ENCODE data around the gene CRYL1.

DNA sequence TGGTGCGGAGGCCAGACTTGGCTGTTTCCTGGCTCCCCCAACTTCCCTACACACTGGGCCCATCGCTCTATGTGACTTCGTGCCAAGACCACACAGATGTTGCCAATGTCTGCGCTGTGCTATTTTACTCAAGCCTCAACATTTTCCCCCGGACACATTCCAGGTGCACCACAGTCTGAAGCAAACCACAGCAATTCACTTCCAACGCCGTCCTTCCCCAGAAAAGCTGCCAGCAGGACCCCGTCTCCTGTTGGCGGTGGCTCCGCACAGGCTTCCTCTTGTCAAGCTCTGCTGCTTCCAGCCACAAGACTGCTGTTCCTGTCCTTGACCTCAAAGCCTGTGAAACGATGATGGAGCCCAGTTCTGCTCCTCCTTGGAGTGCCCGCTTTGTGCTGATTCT lies 100.7 kb downstream of the CRYL1 start:
- TF ChIP-seq, protein P1, sequence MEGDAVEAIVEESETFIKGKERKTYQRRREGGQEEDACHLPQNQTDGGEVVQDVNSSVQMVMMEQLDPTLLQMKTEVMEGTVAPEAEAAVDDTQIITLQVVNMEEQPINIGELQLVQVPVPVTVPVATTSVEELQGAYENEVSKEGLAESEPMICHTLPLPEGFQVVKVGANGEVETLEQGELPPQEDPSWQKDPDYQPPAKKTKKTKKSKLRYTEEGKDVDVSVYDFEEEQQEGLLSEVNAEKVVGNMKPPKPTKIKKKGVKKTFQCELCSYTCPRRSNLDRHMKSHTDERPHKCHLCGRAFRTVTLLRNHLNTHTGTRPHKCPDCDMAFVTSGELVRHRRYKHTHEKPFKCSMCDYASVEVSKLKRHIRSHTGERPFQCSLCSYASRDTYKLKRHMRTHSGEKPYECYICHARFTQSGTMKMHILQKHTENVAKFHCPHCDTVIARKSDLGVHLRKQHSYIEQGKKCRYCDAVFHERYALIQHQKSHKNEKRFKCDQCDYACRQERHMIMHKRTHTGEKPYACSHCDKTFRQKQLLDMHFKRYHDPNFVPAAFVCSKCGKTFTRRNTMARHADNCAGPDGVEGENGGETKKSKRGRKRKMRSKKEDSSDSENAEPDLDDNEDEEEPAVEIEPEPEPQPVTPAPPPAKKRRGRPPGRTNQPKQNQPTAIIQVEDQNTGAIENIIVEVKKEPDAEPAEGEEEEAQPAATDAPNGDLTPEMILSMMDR (IDR thresholded peaks at IDR 0.05; ENCODE audit: insufficient read depth, low read length, poor library complexity, severe bottlenecking): no peak
- TF ChIP-seq EZH2phosphoT487 (conservative IDR thresholded peaks at IDR 0.05; ENCODE audit: low read length): no peak

Measured in SU-DHL-6 (cell line).